Measurements from ENCODE around the gene AFDN.

GRCh38 chr6:168012431-168013249 is 185.9 kb downstream of the AFDN start:
- no peak for TF ChIP-seq CTCF (conservative IDR thresholded peaks at IDR 0.05; ENCODE audit: low read depth, low read length)
- no peak for TF ChIP-seq EZH2 (IDR thresholded peaks at IDR 0.05; ENCODE audit: borderline replicate concordance, low read depth, low read length, poor library complexity, severe bottlenecking)
